Measurements from ENCODE around the gene SCO1.

Gene SCO1

DNA sequence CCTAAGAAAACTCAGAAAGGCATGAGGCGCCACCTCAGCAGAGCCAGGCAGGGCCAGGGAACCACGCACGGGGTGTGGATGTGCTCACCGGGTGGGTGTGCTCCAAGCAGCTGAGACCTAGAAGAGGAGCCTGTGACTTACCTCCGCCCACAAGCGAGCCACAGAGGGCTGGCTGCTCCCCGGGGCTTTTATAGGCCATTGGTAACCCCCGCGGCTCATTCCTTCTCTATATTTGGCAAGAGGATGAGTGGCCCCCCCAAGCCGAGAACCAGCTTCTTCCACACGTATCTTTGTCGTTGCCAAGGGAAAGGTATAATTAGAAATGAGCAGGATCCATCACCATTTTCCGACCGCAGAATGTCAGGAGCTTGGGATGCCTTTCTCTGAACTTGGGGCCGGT, 40.2 kb downstream of the SCO1 start, which contains the start of gene MYH3:
Gene MYH3, minus strand, starts transcription at position 162 of the 400 bp plus-strand sequence. CDS start 2,245 bp downstream, outside the sequence.
- no peak for DNase-seq (ENCODE audit: extremely low read depth in 1 of 2, low read depth in 1 of 2)

DNA sequence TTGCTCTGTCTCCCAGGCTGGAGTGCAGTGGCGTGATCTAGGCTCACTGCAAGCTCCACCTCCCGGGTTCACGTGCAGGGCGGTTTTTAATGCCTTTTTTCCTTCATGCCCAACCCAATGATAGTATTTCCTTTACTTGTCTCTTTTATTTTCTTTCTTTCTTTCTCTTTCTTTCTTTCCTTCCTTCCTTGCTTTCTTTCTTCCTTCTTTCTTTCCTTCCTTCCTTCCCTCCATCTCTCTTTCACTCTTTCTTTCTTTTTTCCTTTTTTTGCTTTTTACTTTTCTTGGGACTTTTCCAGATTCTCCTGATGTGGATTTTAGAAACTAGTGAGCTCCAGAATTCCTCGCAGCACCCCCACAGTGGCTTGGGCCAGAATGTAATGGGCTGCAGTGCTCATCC, 43.3 kb downstream of the SCO1 start:
- no peak for DNase-seq (ENCODE audit: extremely low read depth in 1 of 2, low read depth in 1 of 2)

DNA sequence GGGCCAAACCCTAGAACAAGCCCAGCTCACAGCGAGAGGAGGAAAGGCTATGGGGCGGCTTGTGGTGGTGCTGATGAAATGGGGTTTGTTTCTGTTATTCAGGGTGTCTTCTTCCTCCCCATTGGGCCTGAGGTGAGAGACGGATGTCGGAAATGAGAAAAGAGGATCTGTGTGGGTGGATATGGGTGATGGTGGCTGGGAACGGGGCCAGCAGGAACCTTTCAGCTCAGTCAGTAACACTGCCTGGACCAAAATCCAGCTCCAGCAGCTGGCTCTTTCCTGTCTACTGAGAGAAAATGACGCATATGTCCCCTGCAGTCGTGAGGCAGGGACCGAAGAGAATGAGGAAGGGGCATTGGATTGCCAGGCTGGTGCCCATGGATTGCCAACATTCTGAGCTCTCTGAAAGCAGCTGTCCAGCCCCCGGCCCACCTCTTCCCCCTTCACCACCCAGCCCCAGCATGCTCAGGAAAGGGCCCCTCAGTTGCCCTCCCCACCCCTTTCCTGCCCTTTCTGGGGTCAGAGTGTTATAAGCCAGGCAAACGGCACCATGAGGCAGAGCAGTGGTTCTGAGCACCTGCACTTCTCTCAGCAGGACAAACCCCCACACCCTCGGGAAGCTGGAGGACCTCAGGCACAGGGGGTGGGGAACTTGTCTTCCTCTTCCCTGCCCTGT, 44.2 kb downstream of the SCO1 start:
- no peak for DNase-seq (ENCODE audit: extremely low read depth in 1 of 2, low read depth in 1 of 2)

GRCh38 chr17:10651927-10652326, 45.4 kb downstream of the SCO1 start:
- no peak for DNase-seq (ENCODE audit: extremely low read depth in 1 of 2, low read depth in 1 of 2)

DNA sequence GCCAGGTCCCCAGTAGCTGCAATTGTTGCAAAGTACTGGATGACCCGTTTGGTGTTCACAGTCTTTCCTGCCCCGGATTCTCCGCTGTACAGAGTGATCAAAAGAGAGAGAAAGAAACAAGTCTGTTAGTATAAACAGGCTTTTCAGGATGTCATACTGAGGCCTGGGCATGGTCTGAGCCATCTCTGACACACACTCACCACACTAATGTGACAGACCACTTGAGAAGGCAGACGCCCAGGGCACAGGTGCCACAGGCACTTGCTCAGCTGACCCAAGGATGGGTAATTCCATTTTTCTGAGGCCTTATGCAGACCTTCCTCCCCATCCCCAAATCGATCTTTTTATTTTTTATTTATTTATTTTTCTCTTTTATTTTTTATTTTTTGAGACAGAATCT, 47.7 kb downstream of the SCO1 start:
- no peak for DNase-seq (ENCODE audit: extremely low read depth in 1 of 2, low read depth in 1 of 2)

DNA sequence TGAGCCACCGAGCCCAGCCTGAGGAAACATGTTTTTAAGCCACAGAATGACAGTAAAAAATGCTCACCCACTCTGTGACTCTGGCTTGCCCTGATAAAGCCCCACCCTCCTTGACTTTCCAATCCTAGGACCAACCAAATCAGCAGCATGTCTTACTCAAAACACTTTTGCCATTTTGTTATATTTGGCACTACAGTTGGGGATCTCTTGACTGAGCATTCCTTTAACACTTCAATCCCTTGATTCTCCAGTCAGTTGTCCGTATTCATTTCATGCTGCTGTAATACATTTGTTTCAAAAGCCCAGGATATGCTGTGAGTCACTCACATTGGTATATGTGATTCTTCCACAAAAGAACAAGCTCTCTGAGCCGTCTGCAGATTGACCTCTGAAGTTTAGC, 48.4 kb downstream of the SCO1 start:
- DNase-seq (ENCODE audit: extremely low read depth in 1 of 2, low read depth in 1 of 2): no peak

GRCh38 chr17:10648381-10648780, 49.0 kb downstream of the SCO1 start:
- no peak for DNase-seq (ENCODE audit: extremely low read depth in 1 of 2, low read depth in 1 of 2)

GRCh38 chr17:10646392-10646990, 50.8 kb downstream of the SCO1 start:
- peak; percentile 20 to 28 for DNase-seq (ENCODE audit: extremely low read depth in 1 of 2, low read depth in 1 of 2)

DNA sequence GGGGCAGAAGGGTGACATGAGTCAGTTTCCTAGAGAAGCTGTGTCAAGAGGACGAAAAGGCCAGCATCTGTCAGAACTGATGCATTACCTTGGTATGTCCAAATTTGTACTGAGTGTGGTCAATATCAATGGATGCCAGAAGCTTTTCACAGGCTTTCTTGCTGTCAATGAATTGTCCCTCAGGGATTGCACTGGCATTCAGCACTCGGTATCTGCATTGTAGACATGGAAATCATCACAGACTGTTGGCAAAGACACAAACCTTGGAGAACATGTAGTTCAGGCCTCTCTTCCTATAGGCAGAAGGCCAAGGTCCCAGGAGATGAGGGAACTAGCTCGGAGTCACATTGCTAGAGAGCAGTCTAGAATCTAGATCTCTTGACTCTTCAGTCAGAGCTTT, 56.9 kb downstream of the SCO1 start:
- no peak for DNase-seq (ENCODE audit: extremely low read depth in 1 of 2, low read depth in 1 of 2)

DNA sequence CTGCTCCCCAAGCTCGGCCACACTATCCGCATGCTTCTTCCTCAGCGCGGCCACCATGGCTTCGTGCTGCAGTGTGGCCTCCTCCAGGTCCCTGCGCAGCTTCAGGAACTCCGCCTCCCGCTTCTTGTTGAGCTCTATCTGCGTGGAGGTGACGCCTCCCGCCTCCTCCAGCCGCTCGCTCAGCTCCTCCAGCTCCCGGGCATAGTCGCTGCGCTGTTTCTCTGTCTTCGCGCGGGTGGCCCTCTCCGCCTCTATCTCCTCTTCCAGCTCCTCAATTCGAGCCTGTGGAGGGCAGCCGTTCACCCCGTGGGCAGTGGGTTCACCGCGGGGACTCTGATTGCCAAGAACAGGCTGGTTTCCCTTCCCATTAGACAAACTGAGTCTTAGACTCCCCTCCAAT, 59.2 kb downstream of the SCO1 start:
- no peak for DNase-seq (ENCODE audit: extremely low read depth in 1 of 2, low read depth in 1 of 2)

GRCh38 chr17:10635290-10635689, 62.0 kb downstream of the SCO1 start:
- DNase-seq (ENCODE audit: extremely low read depth in 1 of 2, low read depth in 1 of 2): no peak

DNA sequence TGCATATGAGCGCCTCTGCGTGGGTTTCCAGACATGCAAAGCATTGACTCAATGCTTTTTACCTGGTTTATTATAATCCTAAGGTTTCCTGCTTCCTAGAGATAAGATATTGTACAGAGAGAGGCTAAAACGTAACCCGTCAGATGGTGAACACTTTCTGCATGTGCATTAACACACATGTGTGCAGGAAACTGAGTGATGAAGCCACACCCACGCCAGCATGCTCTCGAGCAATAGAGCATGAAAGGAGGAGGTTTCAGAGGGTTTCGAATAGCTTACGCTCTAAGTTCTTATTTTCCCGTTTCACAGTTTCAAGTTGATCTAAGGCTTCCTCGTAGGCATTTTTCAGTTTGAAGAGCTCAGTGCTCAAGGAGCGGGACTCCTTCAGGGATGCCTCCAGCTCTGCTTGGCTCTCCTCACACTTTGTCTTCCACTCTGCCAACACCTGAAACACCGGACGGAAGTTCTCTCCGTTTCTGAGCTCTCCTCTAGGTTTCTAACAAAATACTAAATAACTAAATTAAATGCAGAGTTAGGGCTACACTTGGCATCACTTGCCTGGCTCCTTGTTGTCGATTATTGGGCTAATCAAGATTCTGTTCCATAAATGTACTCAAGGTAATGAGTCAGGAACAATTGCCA, 63.5 kb downstream of the SCO1 start:
- no peak for DNase-seq (ENCODE audit: extremely low read depth in 1 of 2, low read depth in 1 of 2)

DNA sequence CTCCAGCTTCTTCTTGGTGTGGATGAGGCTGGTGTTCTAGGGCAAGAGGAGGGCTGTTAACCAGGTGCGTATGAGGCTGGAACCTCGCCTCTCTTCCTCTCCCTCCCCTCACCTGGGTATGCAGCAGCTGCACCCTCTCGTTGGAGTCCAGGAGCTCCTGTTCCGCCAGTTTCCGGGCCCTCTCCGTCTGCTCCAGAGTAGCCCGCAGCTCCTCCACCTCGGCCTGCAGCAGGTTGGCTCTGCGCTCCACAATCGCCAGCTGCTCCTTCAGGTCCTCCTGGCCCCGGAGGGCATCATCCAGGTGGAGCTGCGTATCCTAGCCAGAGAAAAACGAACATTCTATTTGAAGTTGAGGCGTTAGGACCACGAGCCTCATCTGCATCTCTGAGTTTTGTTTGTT, 65.6 kb downstream of the SCO1 start:
- no peak for DNase-seq (ENCODE audit: extremely low read depth in 1 of 2, low read depth in 1 of 2)

DNA sequence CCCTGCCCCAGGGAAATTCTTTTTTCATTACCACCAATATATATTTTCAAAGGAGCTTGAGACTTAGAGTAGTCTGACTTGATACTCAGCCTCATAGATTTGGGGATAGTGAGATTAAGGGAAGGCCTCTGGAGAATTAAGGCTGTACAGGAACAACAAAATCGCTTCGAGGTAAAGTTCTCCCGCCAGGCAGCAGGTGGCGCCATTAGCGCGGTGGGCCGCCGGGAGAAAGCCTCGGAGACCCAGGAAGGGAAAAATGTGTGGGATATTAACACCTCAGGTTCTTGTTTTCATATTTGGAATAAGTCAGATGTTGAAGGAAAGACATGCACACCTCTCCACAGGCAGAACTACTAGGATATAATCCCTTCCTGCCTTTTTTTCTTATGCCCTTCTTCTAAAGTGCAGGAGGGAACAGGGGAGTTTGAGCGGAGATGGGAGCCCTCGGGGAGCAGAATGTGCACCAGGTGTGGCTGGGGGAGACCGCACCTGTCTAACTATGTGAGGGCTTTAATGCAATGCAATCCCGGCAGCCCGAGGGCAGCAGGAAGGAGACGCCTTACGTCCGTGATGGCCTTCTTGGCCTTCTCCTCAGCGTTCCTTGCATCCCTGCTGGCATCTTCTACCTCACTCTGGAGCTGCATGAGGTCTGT, 66.2 kb downstream of the SCO1 start:
- no peak for DNase-seq (ENCODE audit: extremely low read depth in 1 of 2, low read depth in 1 of 2)

DNA sequence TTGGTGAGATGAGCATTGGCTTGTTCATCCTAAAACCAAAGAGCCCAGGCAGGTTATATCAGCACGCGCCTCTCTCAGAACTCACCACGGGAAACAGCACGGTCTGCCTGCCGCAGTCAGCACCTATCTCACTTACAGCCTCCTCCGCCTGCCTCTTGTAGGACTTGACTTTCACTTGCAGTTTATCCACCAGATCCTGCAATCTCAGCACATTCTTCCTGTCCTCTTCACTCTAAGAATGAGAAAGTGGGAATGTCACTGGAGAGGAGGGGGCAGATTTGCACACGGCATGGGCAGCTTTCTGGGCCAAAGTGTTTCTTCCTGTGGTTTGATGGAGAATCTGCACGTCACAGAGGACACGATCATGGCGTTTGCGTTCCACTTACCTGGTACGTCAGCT, 67.6 kb downstream of the SCO1 start:
- no peak for DNase-seq (ENCODE audit: extremely low read depth in 1 of 2, low read depth in 1 of 2)

- no peak for DNase-seq (ENCODE audit: extremely low read depth in 1 of 2, low read depth in 1 of 2)
These were observed 68.6 kb downstream of the SCO1 start for GRCh38 chr17:10628756-10629155.

- DNase-seq (ENCODE audit: extremely low read depth in 1 of 2, low read depth in 1 of 2): no peak
These were observed 70.9 kb downstream of the SCO1 start for GRCh38 chr17:10626390-10626789.

DNA sequence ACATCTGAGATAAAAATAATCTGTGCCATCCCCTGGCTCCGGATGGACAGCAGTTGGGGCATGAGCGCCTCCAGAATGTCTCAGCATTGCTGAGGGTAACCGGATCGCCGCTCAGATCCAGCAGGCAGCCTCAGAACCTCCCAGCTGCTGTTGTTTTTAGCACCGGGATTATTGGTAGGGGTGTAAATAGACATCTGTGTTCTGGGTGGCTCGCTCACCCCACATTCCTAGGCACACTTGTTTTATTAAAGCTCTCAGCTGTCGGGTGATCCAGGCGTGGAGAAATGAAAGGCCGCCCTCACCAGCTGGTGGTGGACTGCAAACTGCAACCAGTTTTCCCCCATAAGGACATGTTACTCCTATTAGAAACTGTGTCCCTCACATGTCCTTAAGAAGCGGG, 72.4 kb downstream of the SCO1 start:
- no peak for DNase-seq (ENCODE audit: extremely low read depth in 1 of 2, low read depth in 1 of 2)

- DNase-seq (ENCODE audit: extremely low read depth in 1 of 2, low read depth in 1 of 2): no peak
These were observed 73.5 kb downstream of the SCO1 start for GRCh38 chr17:10623737-10624338.

GRCh38 chr17:10622617-10623485, 74.5 kb downstream of the SCO1 start:
- no peak for DNase-seq (ENCODE audit: extremely low read depth in 1 of 2, low read depth in 1 of 2)
